C4-2B (cell line): ENCODE data around the gene MRRF.

ENCODE experiments used
- CTCF ChIP-seq: fragments of 450-650 bp; conservative IDR thresholded peaks from 2 replicates; pipeline ENCODE4 v1.5.1; 2017; ENCODE audit warnings: mild to moderate bottlenecking
- ZFX ChIP-seq: fragments of 450-650 bp; IDR thresholded peaks from 2 replicates; pipeline ENCODE4 v1.6.1; 2017

- TF ChIP-seq CTCF (no peak), ZFX (no peak)
Measured at GRCh38 chr9:122294531-122294930, 29.8 kb downstream of the MRRF start.
